Measurements from ENCODE around the gene TMEM106C.

Gene TMEM106C

DNA sequence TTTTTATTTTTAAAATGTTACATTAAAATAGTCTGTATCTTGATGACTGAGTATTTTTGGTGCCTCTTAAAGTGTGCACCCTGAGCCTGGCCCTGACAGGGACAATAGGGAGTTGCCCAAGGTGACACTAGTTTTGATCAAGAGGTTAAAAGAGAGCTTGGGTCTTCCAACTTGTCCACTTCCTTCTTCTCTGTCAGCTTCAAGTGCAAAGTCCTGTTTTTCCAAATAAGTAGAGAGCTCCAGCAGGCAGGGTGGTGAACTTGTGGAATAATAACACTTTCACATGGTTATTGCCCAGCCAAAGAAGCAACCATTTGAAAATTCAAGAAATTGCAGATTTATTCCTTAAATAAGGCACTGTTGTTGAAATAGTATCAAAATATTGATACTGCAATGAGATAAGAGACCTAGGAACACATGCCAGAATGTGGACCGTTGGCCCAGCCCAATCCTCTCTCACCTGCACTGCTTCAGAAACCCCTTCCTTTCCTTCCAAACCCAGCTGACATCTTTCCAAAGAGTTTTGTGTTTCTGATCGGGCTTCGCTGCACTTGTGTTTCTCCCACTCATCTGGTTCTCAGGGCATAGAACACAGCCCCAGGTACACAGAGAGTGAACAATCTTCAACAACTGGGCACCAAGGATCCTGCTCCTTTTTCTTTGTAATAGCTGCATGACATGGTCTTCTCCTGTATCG, 54.7 kb downstream of the TMEM106C start (continued):
- TF ChIP-seq, protein P1, sequence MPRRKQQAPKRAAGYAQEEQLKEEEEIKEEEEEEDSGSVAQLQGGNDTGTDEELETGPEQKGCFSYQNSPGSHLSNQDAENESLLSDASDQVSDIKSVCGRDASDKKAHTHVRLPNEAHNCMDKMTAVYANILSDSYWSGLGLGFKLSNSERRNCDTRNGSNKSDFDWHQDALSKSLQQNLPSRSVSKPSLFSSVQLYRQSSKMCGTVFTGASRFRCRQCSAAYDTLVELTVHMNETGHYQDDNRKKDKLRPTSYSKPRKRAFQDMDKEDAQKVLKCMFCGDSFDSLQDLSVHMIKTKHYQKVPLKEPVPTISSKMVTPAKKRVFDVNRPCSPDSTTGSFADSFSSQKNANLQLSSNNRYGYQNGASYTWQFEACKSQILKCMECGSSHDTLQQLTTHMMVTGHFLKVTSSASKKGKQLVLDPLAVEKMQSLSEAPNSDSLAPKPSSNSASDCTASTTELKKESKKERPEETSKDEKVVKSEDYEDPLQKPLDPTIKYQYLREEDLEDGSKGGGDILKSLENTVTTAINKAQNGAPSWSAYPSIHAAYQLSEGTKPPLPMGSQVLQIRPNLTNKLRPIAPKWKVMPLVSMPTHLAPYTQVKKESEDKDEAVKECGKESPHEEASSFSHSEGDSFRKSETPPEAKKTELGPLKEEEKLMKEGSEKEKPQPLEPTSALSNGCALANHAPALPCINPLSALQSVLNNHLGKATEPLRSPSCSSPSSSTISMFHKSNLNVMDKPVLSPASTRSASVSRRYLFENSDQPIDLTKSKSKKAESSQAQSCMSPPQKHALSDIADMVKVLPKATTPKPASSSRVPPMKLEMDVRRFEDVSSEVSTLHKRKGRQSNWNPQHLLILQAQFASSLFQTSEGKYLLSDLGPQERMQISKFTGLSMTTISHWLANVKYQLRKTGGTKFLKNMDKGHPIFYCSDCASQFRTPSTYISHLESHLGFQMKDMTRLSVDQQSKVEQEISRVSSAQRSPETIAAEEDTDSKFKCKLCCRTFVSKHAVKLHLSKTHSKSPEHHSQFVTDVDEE (CRISPR knock-in tag; IDR thresholded peaks at IDR 0.05): no peak
- TF ChIP-seq ZFP3 (CRISPR knock-in tag; IDR thresholded peaks at IDR 0.05) (no peak), GLIS3 (CRISPR knock-in tag; IDR thresholded peaks at IDR 0.05) (no peak), TOX (CRISPR knock-in tag; IDR thresholded peaks at IDR 0.05; ENCODE audit: borderline replicate concordance) (no peak)
